ENCODE results near the gene FAM89A.

The FAM89A gene

DNA sequence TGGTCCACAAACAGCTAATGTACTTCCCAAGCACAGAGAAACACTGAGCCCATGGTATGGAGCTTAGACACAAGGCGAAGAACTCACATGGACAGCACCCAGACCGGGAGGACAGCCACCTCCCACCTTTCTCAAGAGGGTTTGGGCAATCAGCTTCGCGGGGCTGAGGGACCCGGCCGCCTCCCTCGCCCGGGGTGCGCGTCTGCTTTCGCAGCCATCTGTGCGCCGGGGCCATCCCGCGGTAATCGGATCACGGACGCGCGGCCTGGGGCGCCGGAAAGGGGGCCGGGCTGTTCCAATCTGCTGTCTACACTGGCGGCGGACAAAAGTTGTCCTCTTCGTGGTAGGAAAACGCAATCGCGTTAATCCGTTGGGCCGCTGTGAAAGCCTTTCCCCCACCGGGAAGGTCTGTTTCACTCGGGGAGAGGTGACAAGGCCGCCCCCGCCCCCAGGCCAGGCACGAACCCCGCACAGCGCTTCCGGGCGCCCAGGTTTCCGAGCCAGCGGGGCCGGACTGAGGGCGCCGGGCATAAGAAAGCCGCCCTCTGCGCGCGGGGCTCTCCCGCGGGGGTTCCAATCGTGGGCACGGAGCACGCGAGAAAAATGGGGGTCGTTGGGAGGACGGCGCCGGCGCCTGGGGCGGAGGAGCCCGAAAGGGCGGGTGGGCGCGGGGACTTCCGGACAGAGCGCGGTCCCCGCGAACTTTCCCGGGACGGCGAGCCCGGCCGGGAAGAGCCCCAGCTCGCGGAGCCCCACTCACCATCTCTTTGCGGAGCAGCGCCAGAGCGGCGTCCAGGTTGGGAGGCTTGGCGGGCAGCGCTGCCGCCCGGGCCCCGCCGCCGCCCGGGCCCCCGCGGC lies 664 bp downstream of the FAM89A start:
- Histone ChIP-seq H2AFZ (ENCODE audit: low read length) (peak overlapping the region; percentile 97), H2AK5ac (ENCODE audit: low read depth, low read length) (peak overlapping the region; percentile 27), H3K36me3 (replicated peaks in 1 of 2; ENCODE audit: control insufficient read depth in 2 of 2, insufficient read depth in 2 of 2, low read length in 2 of 2) (no peaks in the 10 kb centered on the region), H3K4me2 (ENCODE audit: insufficient read depth, low read length, poor library complexity, severe bottlenecking) (peak overlapping the region; percentile 88), H3K18ac (ENCODE audit: low read length) (peak overlapping the region; percentile 91), H2BK12ac (ENCODE audit: low read length) (no peak overlapping the region), H3K27ac (replicated peaks; ENCODE audit: low read length) (no peak overlapping the region), H3K14ac (ENCODE audit: low read length) (no peak overlapping the region), H3K27me3 (ENCODE audit: control insufficient read depth in 3 of 3, insufficient read depth in 3 of 3, low read depth in 1 of 3, low read length in 3 of 3) (peaks cover 5 to 40% (median 18%) of the 10 kb centered on the region in 3 experiments), H3K9ac (ENCODE audit: low read depth, low read length, poor library complexity) (peak overlapping the region; percentile 70), H2BK15ac (ENCODE audit: low read length) (peak overlapping the region; percentile 41), H3K23ac (ENCODE audit: low read depth, low read length, poor library complexity) (no peak overlapping the region), H2BK5ac (ENCODE audit: low read length) (no peak overlapping the region), H3K9me3 (replicated peaks in 1 of 2; ENCODE audit: control insufficient read depth in 2 of 2, insufficient read depth in 1 of 2, low read depth in 1 of 2, low read length in 2 of 2) (peaks cover 0 to under 1% of the 10 kb centered on the region in 2 donors), H2BK120ac (ENCODE audit: low read depth, low read length) (no peak overlapping the region), H3K79me1 (ENCODE audit: low read depth, low read length) (no peaks in the 10 kb centered on the region), H3K4me1 (ENCODE audit: control insufficient read depth in 2 of 2, insufficient read depth in 1 of 2, low read depth in 1 of 2, low read length in 2 of 2) (peaks cover 5 to 7% of the 10 kb centered on the region in 2 donors), H4K8ac (ENCODE audit: low read depth, low read length) (no peak overlapping the region), H3K4me3 (ENCODE audit: low read length in 2 of 2) (peak overlapping the region; percentile 73 to 88), H4K91ac (ENCODE audit: low read depth, low read length, poor library complexity) (no peak overlapping the region), H3K4ac (ENCODE audit: low read length) (no peak overlapping the region)
- no CpG with 5 or more reads among the region's 91 CpGs for WGBS, 2 donors (ENCODE audit: extremely low coverage in 2 of 2, insufficient read length in 2 of 2, insufficient replicate concordance in 1 of 2)
- peak; percentile 45 for DNase-seq (ENCODE audit: low spot score)

DNA sequence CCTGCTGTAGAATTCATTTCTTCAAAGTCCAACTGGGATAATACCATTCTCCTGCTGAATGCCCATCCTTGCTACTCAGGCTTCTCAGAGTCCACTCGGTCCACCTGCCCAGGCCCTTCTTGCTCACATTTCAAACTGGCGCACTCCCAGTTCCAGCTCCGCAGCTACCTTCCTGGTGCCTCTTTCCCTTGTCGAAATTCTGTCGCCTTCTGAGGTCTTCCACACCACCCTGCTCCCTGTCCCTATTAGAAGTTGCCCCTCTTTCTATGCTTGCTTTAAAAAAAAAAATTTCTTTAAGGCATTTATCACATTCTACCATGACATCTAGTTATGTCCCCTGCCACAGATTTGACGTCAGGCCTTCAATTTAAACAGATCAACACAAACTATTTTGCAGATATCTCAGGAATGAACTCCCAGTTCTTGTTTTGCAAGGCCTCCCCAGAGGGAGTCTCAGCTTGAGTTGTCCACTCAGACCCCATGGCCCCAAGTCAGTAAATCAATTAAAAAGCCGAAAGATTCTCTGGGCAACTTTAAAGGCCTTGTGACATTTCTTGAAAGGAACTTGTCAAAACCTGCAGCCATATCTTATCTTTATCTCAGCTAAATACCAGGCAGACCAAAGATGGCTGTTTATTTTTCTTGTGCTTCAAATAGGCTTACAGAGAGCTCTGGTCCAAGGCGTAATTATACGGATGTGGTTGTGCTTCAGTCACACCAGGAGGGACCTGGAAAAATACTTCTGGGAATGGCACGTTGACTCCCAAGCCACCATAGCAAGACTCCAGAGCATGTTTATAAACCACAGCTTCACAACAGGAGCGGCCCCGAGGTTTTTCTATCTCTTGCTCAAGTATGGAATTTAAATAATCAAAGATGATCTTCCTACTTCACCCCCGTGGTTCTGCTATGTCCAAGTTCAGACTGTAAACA lies 2.2 kb downstream of the FAM89A start:
- Histone ChIP-seq H2AK5ac (ENCODE audit: low read depth, low read length) (no peak overlapping the region), H4K8ac (ENCODE audit: low read depth, low read length) (no peak overlapping the region), H3K36me3 (replicated peaks in 1 of 2; ENCODE audit: control insufficient read depth in 2 of 2, insufficient read depth in 2 of 2, low read length in 2 of 2) (no peaks in the 10 kb centered on the region), H3K27ac (replicated peaks; ENCODE audit: low read length) (no peak overlapping the region), H3K27me3 (ENCODE audit: control insufficient read depth in 3 of 3, insufficient read depth in 3 of 3, low read depth in 1 of 3, low read length in 3 of 3) (peaks cover 5 to 40% (median 12%) of the 10 kb centered on the region in 3 experiments), H2BK15ac (ENCODE audit: low read length) (no peak overlapping the region), H3K9ac (ENCODE audit: low read depth, low read length, poor library complexity) (no peak overlapping the region), H2BK5ac (ENCODE audit: low read length) (no peak overlapping the region), H3K4me2 (ENCODE audit: insufficient read depth, low read length, poor library complexity, severe bottlenecking) (no peak overlapping the region), H2AFZ (ENCODE audit: low read length) (no peak overlapping the region), H3K4me3 (ENCODE audit: low read length in 2 of 2) (no peak overlapping the region), H3K4ac (ENCODE audit: low read length) (no peak overlapping the region), H4K91ac (ENCODE audit: low read depth, low read length, poor library complexity) (no peak overlapping the region), H3K79me1 (ENCODE audit: low read depth, low read length) (no peaks in the 10 kb centered on the region), H2BK120ac (ENCODE audit: low read depth, low read length) (no peak overlapping the region), H3K18ac (ENCODE audit: low read length) (no peak overlapping the region), H3K23ac (ENCODE audit: low read depth, low read length, poor library complexity) (no peak overlapping the region), H2BK12ac (ENCODE audit: low read length) (no peak overlapping the region), H3K4me1 (ENCODE audit: control insufficient read depth in 2 of 2, insufficient read depth in 1 of 2, low read depth in 1 of 2, low read length in 2 of 2) (peaks cover 5 to 7% of the 10 kb centered on the region in 2 donors), H3K14ac (ENCODE audit: low read length) (no peak overlapping the region), H3K9me3 (replicated peaks in 1 of 2; ENCODE audit: control insufficient read depth in 2 of 2, insufficient read depth in 1 of 2, low read depth in 1 of 2, low read length in 2 of 2) (no peaks in the 10 kb centered on the region)
- WGBS, 2 donors (ENCODE audit: extremely low coverage in 2 of 2, insufficient read length in 2 of 2, insufficient replicate concordance in 1 of 2): no CpG with 5 or more reads among the region's 13 CpGs
- DNase-seq (ENCODE audit: low spot score): no peak

DNA sequence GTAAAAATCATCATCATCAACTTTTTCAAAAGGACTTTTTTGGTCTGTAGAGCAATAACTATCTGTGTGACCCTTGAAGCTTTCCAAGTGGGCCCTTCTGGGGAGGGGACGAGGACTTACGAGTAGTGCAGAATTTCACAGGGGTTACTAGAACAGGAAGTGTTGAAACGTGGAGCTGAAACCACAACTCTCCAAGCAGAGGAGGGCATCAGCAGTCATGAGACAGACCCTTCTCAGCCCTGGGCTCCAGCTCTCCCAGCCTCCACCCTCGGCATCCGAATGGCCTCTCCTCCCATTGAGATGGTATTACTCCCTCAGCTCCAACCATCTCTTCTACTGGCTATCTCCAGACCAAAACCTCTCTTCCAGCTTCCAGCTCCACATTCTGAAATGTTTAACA lies 3.6 kb downstream of the FAM89A start:
- H2AK5ac ChIP-seq (ENCODE audit: low read depth, low read length): no peak overlapping the region
- peaks cover 5 to 33% (median 7%) of the 10 kb centered on the region in 3 experiments for H3K27me3 ChIP-seq (ENCODE audit: control insufficient read depth in 3 of 3, insufficient read depth in 3 of 3, low read depth in 1 of 3, low read length in 3 of 3)
- H3K4me2 ChIP-seq (ENCODE audit: insufficient read depth, low read length, poor library complexity, severe bottlenecking): no peak overlapping the region
- no peak overlapping the region for H4K8ac ChIP-seq (ENCODE audit: low read depth, low read length)
- no peak overlapping the region for H3K14ac ChIP-seq (ENCODE audit: low read length)
- no peak overlapping the region for H2BK12ac ChIP-seq (ENCODE audit: low read length)
- H4K91ac ChIP-seq (ENCODE audit: low read depth, low read length, poor library complexity): no peak overlapping the region
- no peak overlapping the region for H3K18ac ChIP-seq (ENCODE audit: low read length)
- H3K4me1 ChIP-seq (ENCODE audit: control insufficient read depth in 2 of 2, insufficient read depth in 1 of 2, low read depth in 1 of 2, low read length in 2 of 2): peaks cover 5 to 7% of the 10 kb centered on the region in 2 donors
- no peak overlapping the region for H2BK5ac ChIP-seq (ENCODE audit: low read length)
- H3K9me3 ChIP-seq (replicated peaks in 1 of 2; ENCODE audit: control insufficient read depth in 2 of 2, insufficient read depth in 1 of 2, low read depth in 1 of 2, low read length in 2 of 2): no peaks in the 10 kb centered on the region
- DNase-seq (ENCODE audit: low spot score): no peak
- no peak overlapping the region for H3K27ac ChIP-seq (replicated peaks; ENCODE audit: low read length)
- no peak overlapping the region for H3K4me3 ChIP-seq (ENCODE audit: low read length in 2 of 2)
- H3K79me1 ChIP-seq (ENCODE audit: low read depth, low read length): no peaks in the 10 kb centered on the region
- H2AFZ ChIP-seq (ENCODE audit: low read length): no peak overlapping the region
- no peak overlapping the region for H3K4ac ChIP-seq (ENCODE audit: low read length)
- no peak overlapping the region for H3K9ac ChIP-seq (ENCODE audit: low read depth, low read length, poor library complexity)
- WGBS, 2 donors (ENCODE audit: extremely low coverage in 2 of 2, insufficient read length in 2 of 2, insufficient replicate concordance in 1 of 2): no CpG with 5 or more reads among the region's 5 CpGs
- no peaks in the 10 kb centered on the region for H3K36me3 ChIP-seq (replicated peaks in 1 of 2; ENCODE audit: control insufficient read depth in 2 of 2, insufficient read depth in 2 of 2, low read length in 2 of 2)
- no peak overlapping the region for H2BK15ac ChIP-seq (ENCODE audit: low read length)
- H3K23ac ChIP-seq (ENCODE audit: low read depth, low read length, poor library complexity): no peak overlapping the region
- no peak overlapping the region for H2BK120ac ChIP-seq (ENCODE audit: low read depth, low read length)

DNA sequence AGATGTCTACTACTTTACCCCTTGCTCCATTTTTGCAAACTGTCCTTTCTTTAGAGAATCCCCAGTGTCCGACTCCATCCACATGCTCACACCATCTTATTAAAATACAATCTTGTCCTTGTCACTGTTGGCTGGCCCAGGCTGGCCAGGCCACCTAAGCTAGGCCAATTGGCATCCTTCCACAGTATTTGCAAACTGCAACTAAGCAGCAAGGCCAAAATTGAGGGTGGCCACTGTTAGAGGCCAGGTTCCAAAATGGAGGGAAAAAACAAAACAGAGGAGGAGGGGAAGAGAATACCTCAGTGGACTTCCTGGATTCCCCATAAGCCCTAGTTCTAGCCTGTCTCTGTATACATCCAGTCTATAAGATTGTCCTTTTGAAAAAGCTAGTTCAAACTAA lies 4.3 kb downstream of the FAM89A start:
- Histone ChIP-seq H3K9ac (ENCODE audit: low read depth, low read length, poor library complexity) (no peak overlapping the region), H3K18ac (ENCODE audit: low read length) (no peak overlapping the region), H2AFZ (ENCODE audit: low read length) (no peak overlapping the region), H3K27me3 (ENCODE audit: control insufficient read depth in 3 of 3, insufficient read depth in 3 of 3, low read depth in 1 of 3, low read length in 3 of 3) (peaks cover 3 to 27% (median 5%) of the 10 kb centered on the region in 3 experiments), H4K91ac (ENCODE audit: low read depth, low read length, poor library complexity) (no peak overlapping the region), H2BK5ac (ENCODE audit: low read length) (no peak overlapping the region), H2AK5ac (ENCODE audit: low read depth, low read length) (no peak overlapping the region), H3K23ac (ENCODE audit: low read depth, low read length, poor library complexity) (no peak overlapping the region), H3K14ac (ENCODE audit: low read length) (no peak overlapping the region), H4K8ac (ENCODE audit: low read depth, low read length) (no peak overlapping the region), H3K4ac (ENCODE audit: low read length) (no peak overlapping the region), H2BK12ac (ENCODE audit: low read length) (no peak overlapping the region), H2BK15ac (ENCODE audit: low read length) (no peak overlapping the region), H3K4me1 (ENCODE audit: control insufficient read depth in 2 of 2, insufficient read depth in 1 of 2, low read depth in 1 of 2, low read length in 2 of 2) (peaks cover 4 to 5% of the 10 kb centered on the region in 2 donors), H3K27ac (replicated peaks; ENCODE audit: low read length) (no peak overlapping the region), H3K79me1 (ENCODE audit: low read depth, low read length) (no peaks in the 10 kb centered on the region), H2BK120ac (ENCODE audit: low read depth, low read length) (no peak overlapping the region), H3K4me2 (ENCODE audit: insufficient read depth, low read length, poor library complexity, severe bottlenecking) (no peak overlapping the region), H3K4me3 (ENCODE audit: low read length in 2 of 2) (no peak overlapping the region), H3K9me3 (replicated peaks in 1 of 2; ENCODE audit: control insufficient read depth in 2 of 2, insufficient read depth in 1 of 2, low read depth in 1 of 2, low read length in 2 of 2) (no peaks in the 10 kb centered on the region), H3K36me3 (replicated peaks in 1 of 2; ENCODE audit: control insufficient read depth in 2 of 2, insufficient read depth in 2 of 2, low read length in 2 of 2) (no peaks in the 10 kb centered on the region)
- DNase-seq (ENCODE audit: low spot score): no peak
- WGBS, 2 donors (ENCODE audit: extremely low coverage in 2 of 2, insufficient read length in 2 of 2, insufficient replicate concordance in 1 of 2): no CpG with 5 or more reads among the region's 1 CpG

All from neuronal stem cell (in vitro differentiated cells).